ENCODE results near the gene CORIN.

CORIN gene

DNA sequence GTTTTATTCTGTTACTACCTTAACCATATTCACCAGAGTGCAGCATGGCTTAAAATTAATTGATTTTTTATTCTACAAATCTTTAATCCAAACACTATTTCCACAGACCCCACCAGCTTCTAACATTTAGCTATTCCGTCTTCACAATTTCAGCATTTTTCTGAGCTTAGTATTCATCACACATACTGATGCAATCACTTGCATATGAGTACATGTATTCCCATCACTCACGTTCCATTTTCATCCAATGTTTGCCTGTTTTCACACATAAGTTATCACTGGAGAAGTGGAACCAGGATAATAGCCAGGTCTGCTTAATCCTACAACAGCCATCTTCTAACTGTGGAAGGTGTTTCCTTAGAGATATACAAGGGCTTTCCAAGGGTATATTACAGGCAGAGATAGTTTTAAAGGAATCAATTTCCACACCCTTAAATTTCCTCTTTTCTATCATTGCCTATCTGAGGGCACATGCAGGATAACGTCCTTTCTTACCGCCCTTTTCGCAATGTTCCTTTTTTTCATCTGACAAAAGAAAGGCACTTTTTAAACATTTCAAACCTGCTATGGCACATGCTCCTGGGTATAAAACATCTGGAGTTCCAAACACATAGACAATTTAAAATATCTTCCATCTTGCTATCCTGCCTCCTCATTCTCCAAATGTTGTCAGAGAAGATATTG, 115.8 kb downstream of the CORIN start (continued):
- no peak for TF ChIP-seq PRDM10 (tag by site-specific recombination; IDR thresholded peaks at IDR 0.05)
- no peak for TF ChIP-seq ZNF112 (tag by site-specific recombination; IDR thresholded peaks at IDR 0.05)
- TF ChIP-seq MZF1 (tag by site-specific recombination; IDR thresholded peaks at IDR 0.05; ENCODE audit: borderline replicate concordance) = no peak
- TF ChIP-seq ZNF830 (tag by site-specific recombination; IDR thresholded peaks at IDR 0.05; ENCODE audit: low read depth) = no peak
- TF ChIP-seq SP2 (tag by site-specific recombination; IDR thresholded peaks at IDR 0.05) = no peak
- no peak for TF ChIP-seq PBX3 (CRISPR knock-in tag; IDR thresholded peaks at IDR 0.05)
- TF ChIP-seq, protein P1, sequence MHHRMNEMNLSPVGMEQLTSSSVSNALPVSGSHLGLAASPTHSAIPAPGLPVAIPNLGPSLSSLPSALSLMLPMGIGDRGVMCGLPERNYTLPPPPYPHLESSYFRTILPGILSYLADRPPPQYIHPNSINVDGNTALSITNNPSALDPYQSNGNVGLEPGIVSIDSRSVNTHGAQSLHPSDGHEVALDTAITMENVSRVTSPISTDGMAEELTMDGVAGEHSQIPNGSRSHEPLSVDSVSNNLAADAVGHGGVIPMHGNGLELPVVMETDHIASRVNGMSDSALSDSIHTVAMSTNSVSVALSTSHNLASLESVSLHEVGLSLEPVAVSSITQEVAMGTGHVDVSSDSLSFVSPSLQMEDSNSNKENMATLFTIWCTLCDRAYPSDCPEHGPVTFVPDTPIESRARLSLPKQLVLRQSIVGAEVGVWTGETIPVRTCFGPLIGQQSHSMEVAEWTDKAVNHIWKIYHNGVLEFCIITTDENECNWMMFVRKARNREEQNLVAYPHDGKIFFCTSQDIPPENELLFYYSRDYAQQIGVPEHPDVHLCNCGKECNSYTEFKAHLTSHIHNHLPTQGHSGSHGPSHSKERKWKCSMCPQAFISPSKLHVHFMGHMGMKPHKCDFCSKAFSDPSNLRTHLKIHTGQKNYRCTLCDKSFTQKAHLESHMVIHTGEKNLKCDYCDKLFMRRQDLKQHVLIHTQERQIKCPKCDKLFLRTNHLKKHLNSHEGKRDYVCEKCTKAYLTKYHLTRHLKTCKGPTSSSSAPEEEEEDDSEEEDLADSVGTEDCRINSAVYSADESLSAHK (tag by site-specific recombination; IDR thresholded peaks at IDR 0.05) = no peak

GRCh38 chr4:47721485-47721884, 116.4 kb downstream of the CORIN start:
- no peaks in the 10 kb centered on the region for H3K9me3 ChIP-seq (ENCODE audit: control insufficient read depth, insufficient read depth, low read depth, low read length)
- ChIA-PET CTCF (no interaction called here), POLR2A (no interaction called here)
- no peaks in the 10 kb centered on the region for H3K4me1 ChIP-seq (ENCODE audit: control insufficient read depth, insufficient read depth, low read length)
- H3K36me3 ChIP-seq (ENCODE audit: control insufficient read depth in 2 of 2, insufficient read depth in 1 of 2, low read length in 2 of 2) = no peaks in the 10 kb centered on the region
- no peak overlapping the region for H3K27ac ChIP-seq (ENCODE audit: extremely low read depth, low read depth, low read length)
- H3K4me3 ChIP-seq (ENCODE audit: low read depth, low read length) = no peak overlapping the region
- TF ChIP-seq, protein P2, sequence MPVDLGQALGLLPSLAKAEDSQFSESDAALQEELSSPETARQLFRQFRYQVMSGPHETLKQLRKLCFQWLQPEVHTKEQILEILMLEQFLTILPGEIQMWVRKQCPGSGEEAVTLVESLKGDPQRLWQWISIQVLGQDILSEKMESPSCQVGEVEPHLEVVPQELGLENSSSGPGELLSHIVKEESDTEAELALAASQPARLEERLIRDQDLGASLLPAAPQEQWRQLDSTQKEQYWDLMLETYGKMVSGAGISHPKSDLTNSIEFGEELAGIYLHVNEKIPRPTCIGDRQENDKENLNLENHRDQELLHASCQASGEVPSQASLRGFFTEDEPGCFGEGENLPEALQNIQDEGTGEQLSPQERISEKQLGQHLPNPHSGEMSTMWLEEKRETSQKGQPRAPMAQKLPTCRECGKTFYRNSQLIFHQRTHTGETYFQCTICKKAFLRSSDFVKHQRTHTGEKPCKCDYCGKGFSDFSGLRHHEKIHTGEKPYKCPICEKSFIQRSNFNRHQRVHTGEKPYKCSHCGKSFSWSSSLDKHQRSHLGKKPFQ (tag by site-specific recombination; IDR thresholded peaks at IDR 0.05) = no peak
- TF ChIP-seq GLIS2 (tag by site-specific recombination; IDR thresholded peaks at IDR 0.05) (no peak), ZNF311 (tag by site-specific recombination; IDR thresholded peaks at IDR 0.05; ENCODE audit: borderline replicate concordance) (no peak), ZNF302 (tag by site-specific recombination; IDR thresholded peaks at IDR 0.05; ENCODE audit: low read depth) (no peak), ZNF391 (tag by site-specific recombination; IDR thresholded peaks at IDR 0.05; ENCODE audit: borderline replicate concordance, low read depth) (no peak), WT1 (tag by site-specific recombination; IDR thresholded peaks at IDR 0.05) (no peak), ZNF623 (tag by site-specific recombination; IDR thresholded peaks at IDR 0.05) (no peak), ZNF354C (tag by site-specific recombination; IDR thresholded peaks at IDR 0.05; ENCODE audit: borderline replicate concordance, low read depth) (no peak), ZNF544 (tag by site-specific recombination; IDR thresholded peaks at IDR 0.05) (no peak), ZFP41 (tag by site-specific recombination; IDR thresholded peaks at IDR 0.05; ENCODE audit: borderline replicate concordance) (no peak), ZNF843 (tag by site-specific recombination; IDR thresholded peaks at IDR 0.05) (no peak), ZEB2 (tag by site-specific recombination; IDR thresholded peaks at IDR 0.05) (no peak)
- TF ChIP-seq, protein P3, sequence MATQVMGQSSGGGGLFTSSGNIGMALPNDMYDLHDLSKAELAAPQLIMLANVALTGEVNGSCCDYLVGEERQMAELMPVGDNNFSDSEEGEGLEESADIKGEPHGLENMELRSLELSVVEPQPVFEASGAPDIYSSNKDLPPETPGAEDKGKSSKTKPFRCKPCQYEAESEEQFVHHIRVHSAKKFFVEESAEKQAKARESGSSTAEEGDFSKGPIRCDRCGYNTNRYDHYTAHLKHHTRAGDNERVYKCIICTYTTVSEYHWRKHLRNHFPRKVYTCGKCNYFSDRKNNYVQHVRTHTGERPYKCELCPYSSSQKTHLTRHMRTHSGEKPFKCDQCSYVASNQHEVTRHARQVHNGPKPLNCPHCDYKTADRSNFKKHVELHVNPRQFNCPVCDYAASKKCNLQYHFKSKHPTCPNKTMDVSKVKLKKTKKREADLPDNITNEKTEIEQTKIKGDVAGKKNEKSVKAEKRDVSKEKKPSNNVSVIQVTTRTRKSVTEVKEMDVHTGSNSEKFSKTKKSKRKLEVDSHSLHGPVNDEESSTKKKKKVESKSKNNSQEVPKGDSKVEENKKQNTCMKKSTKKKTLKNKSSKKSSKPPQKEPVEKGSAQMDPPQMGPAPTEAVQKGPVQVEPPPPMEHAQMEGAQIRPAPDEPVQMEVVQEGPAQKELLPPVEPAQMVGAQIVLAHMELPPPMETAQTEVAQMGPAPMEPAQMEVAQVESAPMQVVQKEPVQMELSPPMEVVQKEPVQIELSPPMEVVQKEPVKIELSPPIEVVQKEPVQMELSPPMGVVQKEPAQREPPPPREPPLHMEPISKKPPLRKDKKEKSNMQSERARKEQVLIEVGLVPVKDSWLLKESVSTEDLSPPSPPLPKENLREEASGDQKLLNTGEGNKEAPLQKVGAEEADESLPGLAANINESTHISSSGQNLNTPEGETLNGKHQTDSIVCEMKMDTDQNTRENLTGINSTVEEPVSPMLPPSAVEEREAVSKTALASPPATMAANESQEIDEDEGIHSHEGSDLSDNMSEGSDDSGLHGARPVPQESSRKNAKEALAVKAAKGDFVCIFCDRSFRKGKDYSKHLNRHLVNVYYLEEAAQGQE (tag by site-specific recombination; IDR thresholded peaks at IDR 0.05) = no peak
